Neural progenitor cell (in vitro differentiated cells): Measurements from ENCODE around the gene ING5.

ENCODE experiments used
- EZH2 ChIP-seq: fragments of 200-600 bp; sonication (generic); IDR thresholded peaks from 2 replicates; pipeline ENCODE4 v1.6.1; 2017; ENCODE audit warnings: antibody characterized with exemption, mild to moderate bottlenecking, moderate library complexity
- TF ChIP-seq, protein P1 (sequence below): fragments of 200-600 bp; sonication (generic); IDR thresholded peaks from 2 replicates; pipeline ENCODE4 v1.5.1; 2017; ENCODE audit warnings: antibody characterized with exemption, mild to moderate bottlenecking

DNA sequence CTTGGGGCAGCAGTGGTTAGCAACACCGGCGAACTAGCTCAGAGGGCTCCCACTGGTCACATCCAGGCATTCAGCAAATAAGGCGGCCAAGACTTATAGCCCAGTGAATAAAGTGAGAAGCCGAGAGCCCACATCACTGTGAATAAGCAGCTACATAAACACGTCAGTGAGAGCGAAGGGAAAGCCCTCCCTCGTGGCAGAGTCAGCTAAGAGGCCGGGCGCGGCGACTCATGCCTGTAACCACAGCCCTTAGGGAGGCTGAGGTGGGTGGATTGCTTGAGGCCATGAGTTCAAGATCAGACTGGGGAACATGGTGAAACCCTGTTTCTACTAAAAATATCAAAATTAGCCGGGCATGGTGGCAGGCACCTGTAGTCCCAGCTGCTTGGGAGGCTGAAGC, 37.8 kb downstream of the ING5 start:
- TF ChIP-seq, protein P1, sequence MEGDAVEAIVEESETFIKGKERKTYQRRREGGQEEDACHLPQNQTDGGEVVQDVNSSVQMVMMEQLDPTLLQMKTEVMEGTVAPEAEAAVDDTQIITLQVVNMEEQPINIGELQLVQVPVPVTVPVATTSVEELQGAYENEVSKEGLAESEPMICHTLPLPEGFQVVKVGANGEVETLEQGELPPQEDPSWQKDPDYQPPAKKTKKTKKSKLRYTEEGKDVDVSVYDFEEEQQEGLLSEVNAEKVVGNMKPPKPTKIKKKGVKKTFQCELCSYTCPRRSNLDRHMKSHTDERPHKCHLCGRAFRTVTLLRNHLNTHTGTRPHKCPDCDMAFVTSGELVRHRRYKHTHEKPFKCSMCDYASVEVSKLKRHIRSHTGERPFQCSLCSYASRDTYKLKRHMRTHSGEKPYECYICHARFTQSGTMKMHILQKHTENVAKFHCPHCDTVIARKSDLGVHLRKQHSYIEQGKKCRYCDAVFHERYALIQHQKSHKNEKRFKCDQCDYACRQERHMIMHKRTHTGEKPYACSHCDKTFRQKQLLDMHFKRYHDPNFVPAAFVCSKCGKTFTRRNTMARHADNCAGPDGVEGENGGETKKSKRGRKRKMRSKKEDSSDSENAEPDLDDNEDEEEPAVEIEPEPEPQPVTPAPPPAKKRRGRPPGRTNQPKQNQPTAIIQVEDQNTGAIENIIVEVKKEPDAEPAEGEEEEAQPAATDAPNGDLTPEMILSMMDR = no peak
- no peak for TF ChIP-seq EZH2
